ENCODE data around the gene KCNQ1. TPM values are rescaled to one million over a fixed set of nuclear protein-coding genes. Genes with fewer than 3 reads are reported as not detected.

Gene KCNQ1
- total RNA-seq, 5 donors from 2014 or later (not counting 1 experiment from before 2014, with no cell fraction given) = 20.9 to 32.9 (median 24.0) TPM

DNA sequence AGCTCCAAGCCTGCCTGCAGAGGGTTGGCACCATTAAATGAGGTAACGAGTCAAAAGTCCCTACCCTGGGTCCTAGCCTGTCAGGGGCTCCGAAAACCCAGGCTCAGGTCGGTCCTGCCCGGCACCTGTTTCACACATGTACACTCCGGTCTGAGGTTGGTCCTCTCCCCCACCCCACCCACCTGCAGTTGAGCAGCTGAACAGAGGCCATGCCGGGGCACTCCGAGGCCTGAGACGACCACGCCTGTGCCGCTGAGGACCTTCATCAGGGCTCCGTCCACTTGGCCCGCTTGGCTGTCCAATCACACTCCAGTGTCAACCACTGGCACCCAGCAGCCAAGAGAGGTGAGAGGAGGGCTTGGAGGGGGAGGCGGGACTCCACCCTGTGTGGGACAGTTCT lies 42.7 kb upstream of the KCNQ1 start:
- no peak overlapping the region for H3K27ac ChIP-seq (ENCODE audit: low read length)
- H3K27ac Mint-ChIP-seq = peak overlapping the region in 1 of 2 donors; percentile 44
- CTCF ChIA-PET = interaction anchor here (0.7 to 1.3 kb wide), 2 partner anchors 17 to 19 kb away, joined by 3 to 9 read pairs; no protein-coding TSS in a partner anchor
- H3K36me3 ChIP-seq (ENCODE audit: control insufficient read depth in 2 of 2, extremely low read depth in 1 of 2, insufficient read depth in 1 of 2, low read length in 1 of 2) = peaks cover 13 to 29% of the 10 kb centered on the region in 2 donors
- ATAC-seq (replicated peaks in 1 of 4) (no peak), DNase-seq (no peak)
- H3K4me3 ChIP-seq (ENCODE audit: control insufficient read depth in 1 of 2, extremely low read depth in 1 of 2, low read length in 1 of 2) = peak overlapping the region in 1 of 2 donors; percentile 97
- WGBS (ENCODE audit: insufficient coverage) = 86% methylated on average over 6 of the region's 13 CpGs
- H3K36me3 Mint-ChIP-seq = peaks cover 6% of the 10 kb centered on the region
- no peaks in the 10 kb centered on the region for H3K9me3 Mint-ChIP-seq
- no peaks in the 10 kb centered on the region for H3K9me3 ChIP-seq
- POLR2A ChIA-PET = interaction anchor here in 1 of 2 donors (0.7 kb wide), 1 partner anchor 25 kb away, joined by 4 read pairs; the partner anchor contains the start of gene CD81
- H3K4me1 ChIP-seq (ENCODE audit: control insufficient read depth in 1 of 2, extremely low read depth in 1 of 2, insufficient read depth in 2 of 2, low read length in 2 of 2) = peaks cover 5 to 33% of the 10 kb centered on the region in 2 experiments
- H3K4me1 Mint-ChIP-seq = peaks cover 15 to 21% (median 18%) of the 10 kb centered on the region in 3 donors
- H3K4me3 Mint-ChIP-seq = peak overlapping the region; percentile 89 to 95 (median 90)
- no peaks in the 10 kb centered on the region for H3K27me3 ChIP-seq (replicated peaks in 1 of 2; ENCODE audit: control insufficient read depth in 2 of 2, extremely low read depth in 1 of 2, insufficient read depth in 2 of 2, low read length in 1 of 2)
- no peaks in the 10 kb centered on the region for H3K27me3 Mint-ChIP-seq

- H3K9me3 Mint-ChIP-seq = no peaks in the 10 kb centered on the region
- ATAC-seq (replicated peaks in 1 of 4) = no peak
- H3K4me1 ChIP-seq (ENCODE audit: control insufficient read depth in 1 of 2, extremely low read depth in 1 of 2, insufficient read depth in 2 of 2, low read length in 2 of 2) = peaks cover 5 to 33% of the 10 kb centered on the region in 2 experiments
- H3K27ac Mint-ChIP-seq = no peak overlapping the region
- H3K27ac ChIP-seq (ENCODE audit: low read length) = no peak overlapping the region
- no peak for DNase-seq
- no peaks in the 10 kb centered on the region for H3K27me3 ChIP-seq (replicated peaks in 1 of 2; ENCODE audit: control insufficient read depth in 2 of 2, extremely low read depth in 1 of 2, insufficient read depth in 2 of 2, low read length in 1 of 2)
- ChIA-PET POLR2A (no interaction called here), CTCF (interaction anchor here in 1 of 2 donors (1.3 kb wide), 1 partner anchor 18 kb away, joined by 3 read pairs; no protein-coding TSS in a partner anchor)
- peaks cover 13 to 27% of the 10 kb centered on the region in 2 donors for H3K36me3 ChIP-seq (ENCODE audit: control insufficient read depth in 2 of 2, extremely low read depth in 1 of 2, insufficient read depth in 1 of 2, low read length in 1 of 2)
- H3K4me1 Mint-ChIP-seq = peaks cover 15 to 21% (median 18%) of the 10 kb centered on the region in 3 donors
- 94% methylated on average over 26 of the region's 31 CpGs for WGBS (ENCODE audit: insufficient coverage)
- H3K36me3 Mint-ChIP-seq = peaks cover 5% of the 10 kb centered on the region
- H3K4me3 Mint-ChIP-seq = peak overlapping the region; percentile 57 to 95 (median 89)
- no peak overlapping the region for H3K4me3 ChIP-seq (ENCODE audit: control insufficient read depth in 1 of 2, extremely low read depth in 1 of 2, low read length in 1 of 2)
- H3K27me3 Mint-ChIP-seq = no peaks in the 10 kb centered on the region
- no peaks in the 10 kb centered on the region for H3K9me3 ChIP-seq
These were observed 41.7 kb upstream of the KCNQ1 start for GRCh38 chr11:2402890-2403645.

DNA sequence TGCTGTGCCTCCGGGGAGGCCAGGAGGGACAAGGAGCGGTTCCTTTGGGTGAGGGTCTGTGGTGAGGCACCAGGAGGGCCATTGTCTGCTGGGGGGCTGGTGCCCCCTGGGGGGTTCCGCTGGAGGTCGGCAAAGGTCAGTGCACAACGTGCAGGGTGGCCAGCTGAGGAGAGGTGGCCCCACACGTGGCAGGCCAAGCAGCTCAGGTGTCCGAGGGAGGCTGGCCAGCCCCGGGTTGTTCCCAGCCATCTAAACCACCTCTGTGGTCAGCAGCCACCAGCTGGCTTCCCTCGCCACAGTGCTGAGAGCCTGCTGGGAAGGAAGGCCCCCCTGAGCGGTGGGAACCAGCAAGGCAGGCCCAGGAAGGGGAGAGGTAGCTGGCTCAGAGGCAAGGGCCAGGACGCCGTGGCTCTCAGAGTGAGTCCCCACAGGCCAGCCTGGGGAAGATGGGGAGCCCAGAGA lies 40.0 kb upstream of the KCNQ1 start:
- Histone ChIP-seq H3K4me1 (ENCODE audit: control insufficient read depth in 1 of 2, extremely low read depth in 1 of 2, insufficient read depth in 2 of 2, low read length in 2 of 2) (peaks cover 5 to 23% of the 10 kb centered on the region in 2 experiments), H3K27me3 (replicated peaks in 1 of 2; ENCODE audit: control insufficient read depth in 2 of 2, extremely low read depth in 1 of 2, insufficient read depth in 2 of 2, low read length in 1 of 2) (peaks cover 0 to 2% of the 10 kb centered on the region in 2 experiments), H3K27ac (ENCODE audit: low read length) (no peak overlapping the region), H3K4me3 (ENCODE audit: control insufficient read depth in 1 of 2, extremely low read depth in 1 of 2, low read length in 1 of 2) (no peak overlapping the region), H3K36me3 (ENCODE audit: control insufficient read depth in 2 of 2, extremely low read depth in 1 of 2, insufficient read depth in 1 of 2, low read length in 1 of 2) (peaks cover 13 to 27% of the 10 kb centered on the region in 2 donors), H3K9me3 (no peaks in the 10 kb centered on the region)
- WGBS (ENCODE audit: insufficient coverage) = 81% methylated on average over 11 of the region's 12 CpGs
- ATAC-seq (replicated peaks in 1 of 4) = no peak
- H3K9me3 Mint-ChIP-seq = no peaks in the 10 kb centered on the region
- POLR2A ChIA-PET = no interaction called here
- no peak for DNase-seq
- no peak overlapping the region for H3K4me3 Mint-ChIP-seq
- H3K36me3 Mint-ChIP-seq = peaks cover 5% of the 10 kb centered on the region
- H3K4me1 Mint-ChIP-seq = peaks cover 7 to 19% (median 15%) of the 10 kb centered on the region in 3 donors
- CTCF ChIA-PET = no interaction called here
- no peaks in the 10 kb centered on the region for H3K27me3 Mint-ChIP-seq
- no peak overlapping the region for H3K27ac Mint-ChIP-seq

DNA sequence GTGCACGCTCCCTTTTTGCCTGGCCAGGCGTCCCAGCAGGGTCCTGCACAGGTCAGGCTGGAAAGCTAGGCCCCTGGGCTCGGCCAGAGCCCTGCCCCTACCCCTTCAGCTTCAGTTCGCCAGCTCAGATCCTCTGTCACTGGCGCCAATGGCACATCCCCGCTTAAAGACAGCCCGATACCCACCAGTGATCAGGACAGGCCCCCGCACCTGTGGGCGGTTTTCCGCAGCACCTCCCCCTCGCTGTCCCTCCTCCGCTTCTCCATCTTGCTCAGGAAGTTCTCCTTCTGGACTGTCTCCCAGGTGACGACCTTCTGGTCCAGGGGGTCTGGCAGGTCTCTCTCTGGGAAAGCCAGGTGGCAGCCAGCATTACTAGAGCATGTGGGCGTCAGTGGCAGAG lies 38.4 kb upstream of the KCNQ1 start:
- peaks cover 13 to 27% of the 10 kb centered on the region in 2 donors for H3K36me3 ChIP-seq (ENCODE audit: control insufficient read depth in 2 of 2, extremely low read depth in 1 of 2, insufficient read depth in 1 of 2, low read length in 1 of 2)
- no peak overlapping the region for H3K27ac ChIP-seq (ENCODE audit: low read length)
- ATAC-seq (replicated peaks in 1 of 4) (no peak), DNase-seq (no peak)
- H3K27ac Mint-ChIP-seq = no peak overlapping the region
- H3K9me3 ChIP-seq = no peaks in the 10 kb centered on the region
- H3K4me3 ChIP-seq (ENCODE audit: control insufficient read depth in 1 of 2, extremely low read depth in 1 of 2, low read length in 1 of 2) = no peak overlapping the region
- 89% methylated on average over 13 of the region's 14 CpGs for WGBS (ENCODE audit: insufficient coverage)
- ChIA-PET CTCF (no interaction called here), POLR2A (no interaction called here)
- no peak overlapping the region for H3K4me3 Mint-ChIP-seq
- H3K9me3 Mint-ChIP-seq = no peaks in the 10 kb centered on the region
- H3K36me3 Mint-ChIP-seq = peaks cover 5% of the 10 kb centered on the region
- peaks cover 5 to 13% of the 10 kb centered on the region in 2 experiments for H3K4me1 ChIP-seq (ENCODE audit: control insufficient read depth in 1 of 2, extremely low read depth in 1 of 2, insufficient read depth in 2 of 2, low read length in 2 of 2)
- no peaks in the 10 kb centered on the region for H3K27me3 Mint-ChIP-seq
- H3K4me1 Mint-ChIP-seq = peaks cover 5 to 13% (median 12%) of the 10 kb centered on the region in 3 donors
- H3K27me3 ChIP-seq (replicated peaks in 1 of 2; ENCODE audit: control insufficient read depth in 2 of 2, extremely low read depth in 1 of 2, insufficient read depth in 2 of 2, low read length in 1 of 2) = peaks cover 0 to 4% of the 10 kb centered on the region in 2 experiments

GRCh38 chr11:2406878-2407410 lies 37.9 kb upstream of the KCNQ1 start:
- H3K27ac ChIP-seq (ENCODE audit: low read length) = no peak overlapping the region
- peaks cover 0 to 8% of the 10 kb centered on the region in 2 experiments for H3K4me1 ChIP-seq (ENCODE audit: control insufficient read depth in 1 of 2, extremely low read depth in 1 of 2, insufficient read depth in 2 of 2, low read length in 2 of 2)
- Mint-ChIP-seq H3K9me3 (no peaks in the 10 kb centered on the region), H3K4me1 (peaks cover 0 to 9% (median 8%) of the 10 kb centered on the region in 3 donors), H3K27ac (no peak overlapping the region), H3K27me3 (no peaks in the 10 kb centered on the region), H3K36me3 (peaks cover 5% of the 10 kb centered on the region), H3K4me3 (no peak overlapping the region)
- DNase-seq (no peak), ATAC-seq (replicated peaks in 1 of 4) (no peak)
- 80% methylated on average over 24 of the region's 24 CpGs for WGBS (ENCODE audit: insufficient coverage)
- H3K4me3 ChIP-seq (ENCODE audit: control insufficient read depth in 1 of 2, extremely low read depth in 1 of 2, low read length in 1 of 2) = no peak overlapping the region
- H3K27me3 ChIP-seq (replicated peaks in 1 of 2; ENCODE audit: control insufficient read depth in 2 of 2, extremely low read depth in 1 of 2, insufficient read depth in 2 of 2, low read length in 1 of 2) = peaks cover 0 to 4% of the 10 kb centered on the region in 2 experiments
- POLR2A ChIA-PET = no interaction called here
- peaks cover 13 to 23% of the 10 kb centered on the region in 2 donors for H3K36me3 ChIP-seq (ENCODE audit: control insufficient read depth in 2 of 2, extremely low read depth in 1 of 2, insufficient read depth in 1 of 2, low read length in 1 of 2)
- H3K9me3 ChIP-seq = no peaks in the 10 kb centered on the region
- CTCF ChIA-PET = no interaction called here

GRCh38 chr11:2408671-2409070 lies 36.1 kb upstream of the KCNQ1 start:
- no peaks in the 10 kb centered on the region for H3K27me3 Mint-ChIP-seq
- CTCF ChIA-PET = no interaction called here
- no peak for ATAC-seq (replicated peaks in 1 of 4)

More at GRCh38 chr11:2408671-2409070, 36.1 kb upstream of the KCNQ1 start:
- DNase-seq = no peak
- no peaks in the 10 kb centered on the region for H3K9me3 ChIP-seq
- H3K4me3 Mint-ChIP-seq = no peak overlapping the region
- H3K27me3 ChIP-seq (replicated peaks in 1 of 2; ENCODE audit: control insufficient read depth in 2 of 2, extremely low read depth in 1 of 2, insufficient read depth in 2 of 2, low read length in 1 of 2) = peaks cover 0 to 4% of the 10 kb centered on the region in 2 experiments
- H3K4me3 ChIP-seq (ENCODE audit: control insufficient read depth in 1 of 2, extremely low read depth in 1 of 2, low read length in 1 of 2) = no peak overlapping the region
- H3K27ac Mint-ChIP-seq = no peak overlapping the region
- H3K4me1 Mint-ChIP-seq = no peaks in the 10 kb centered on the region
- H3K9me3 Mint-ChIP-seq = no peaks in the 10 kb centered on the region
- POLR2A ChIA-PET = no interaction called here
- H3K27ac ChIP-seq (ENCODE audit: low read length) = no peak overlapping the region
- H3K4me1 ChIP-seq (ENCODE audit: control insufficient read depth in 1 of 2, extremely low read depth in 1 of 2, insufficient read depth in 2 of 2, low read length in 2 of 2) = no peaks in the 10 kb centered on the region
- whole genome bisulfite sequencing (ENCODE audit: insufficient coverage) = 91% methylated on average over 4 of the region's 11 CpGs
- peaks cover 6% of the 10 kb centered on the region in 2 donors for H3K36me3 ChIP-seq (ENCODE audit: control insufficient read depth in 2 of 2, extremely low read depth in 1 of 2, insufficient read depth in 1 of 2, low read length in 1 of 2)
- no peaks in the 10 kb centered on the region for H3K36me3 Mint-ChIP-seq

Measured in T-cell (primary cell).